HL-60 (cell line): ENCODE results near the gene RIMKLA.

Source experiments
- CTCF ChIP-seq: IDR thresholded peaks from one replicate; pipeline ENCODE4 v1.5.1; 2011; ENCODE audit warnings: low read length, control low read depth, inconsistent platforms; ENCODE audit not compliant: insufficient read depth
- POLR2AphosphoS5 ChIP-seq: IDR thresholded peaks from 2 replicates; pipeline ENCODE4 v1.6.1; 2012; ENCODE audit warnings: low read depth

DNA sequence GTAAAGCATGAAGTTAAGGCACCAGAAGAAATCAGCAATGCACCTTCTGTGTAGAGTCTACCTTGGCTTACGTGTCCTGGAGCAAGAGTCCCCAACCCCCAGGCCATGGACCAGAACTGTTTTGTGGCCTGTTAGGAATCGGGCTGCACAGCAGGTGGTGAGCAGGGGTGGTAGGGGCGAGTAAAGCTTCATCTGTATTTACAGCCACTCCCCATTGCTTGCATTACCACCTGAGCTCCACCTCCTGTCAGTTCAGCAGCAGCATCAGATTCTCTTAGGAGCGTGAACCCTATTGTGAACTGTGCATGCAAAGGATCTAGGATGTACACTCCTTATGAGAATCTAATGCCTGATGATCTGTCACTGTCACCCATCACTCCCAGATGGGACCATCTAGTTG, 53.7 kb downstream of the RIMKLA start:
- TF ChIP-seq CTCF (no peak), POLR2AphosphoS5 (no peak)
